ENCODE measurements around the gene DNAH3.
A peak's percentile ranks its signal among the peaks of the same experiment; 100 is the strongest.
"Not testable (repeated sequence)": the region's sequence is repeated elsewhere in the genome, so short reads cannot be mapped to it uniquely, and the experiment has no call there.

The DNAH3 gene

DNA sequence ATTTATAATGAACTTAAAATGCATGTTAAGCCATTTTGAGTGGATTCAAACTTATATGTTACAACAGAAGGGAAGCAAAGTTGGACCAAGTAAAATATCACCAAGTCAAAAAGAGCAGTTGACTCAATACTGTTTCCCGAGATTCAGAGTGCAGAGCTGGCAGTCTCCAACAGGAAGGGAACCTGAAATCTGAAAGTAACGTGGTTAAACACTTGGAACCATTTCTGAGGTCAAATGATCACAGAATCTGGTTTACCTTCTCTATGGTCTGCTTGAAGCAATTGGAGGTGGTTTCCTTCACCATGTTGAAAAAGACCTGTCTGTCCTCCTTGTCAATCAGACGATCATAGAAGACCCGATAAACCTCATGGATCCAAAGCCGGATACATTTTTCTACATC lies 163.6 kb downstream of the DNAH3 start:
- TF ChIP-seq EZH2phosphoT487 (IDR thresholded peaks at IDR 0.05; ENCODE audit: low read length) (no peak), EZH2 (optimal IDR thresholded peaks at IDR 0.05; ENCODE audit: low read depth, low read length) (no peak)
- TF ChIP-seq, protein P1, sequence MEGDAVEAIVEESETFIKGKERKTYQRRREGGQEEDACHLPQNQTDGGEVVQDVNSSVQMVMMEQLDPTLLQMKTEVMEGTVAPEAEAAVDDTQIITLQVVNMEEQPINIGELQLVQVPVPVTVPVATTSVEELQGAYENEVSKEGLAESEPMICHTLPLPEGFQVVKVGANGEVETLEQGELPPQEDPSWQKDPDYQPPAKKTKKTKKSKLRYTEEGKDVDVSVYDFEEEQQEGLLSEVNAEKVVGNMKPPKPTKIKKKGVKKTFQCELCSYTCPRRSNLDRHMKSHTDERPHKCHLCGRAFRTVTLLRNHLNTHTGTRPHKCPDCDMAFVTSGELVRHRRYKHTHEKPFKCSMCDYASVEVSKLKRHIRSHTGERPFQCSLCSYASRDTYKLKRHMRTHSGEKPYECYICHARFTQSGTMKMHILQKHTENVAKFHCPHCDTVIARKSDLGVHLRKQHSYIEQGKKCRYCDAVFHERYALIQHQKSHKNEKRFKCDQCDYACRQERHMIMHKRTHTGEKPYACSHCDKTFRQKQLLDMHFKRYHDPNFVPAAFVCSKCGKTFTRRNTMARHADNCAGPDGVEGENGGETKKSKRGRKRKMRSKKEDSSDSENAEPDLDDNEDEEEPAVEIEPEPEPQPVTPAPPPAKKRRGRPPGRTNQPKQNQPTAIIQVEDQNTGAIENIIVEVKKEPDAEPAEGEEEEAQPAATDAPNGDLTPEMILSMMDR (IDR thresholded peaks at IDR 0.05; ENCODE audit: low read length), result no peak
- H3K9me3 ChIP-seq (replicated peaks; ENCODE audit: insufficient read depth, low read length), result no peaks in the 10 kb centered on the region
- H4K20me1 ChIP-seq (ENCODE audit: insufficient read depth, low read length), result no peaks in the 10 kb centered on the region
- peak overlapping the region; percentile 30; the same call in 1 of the 2 replicates for H3K4me2 ChIP-seq (ENCODE audit: low read depth, low read length)
- no peak overlapping the region for H3K27ac ChIP-seq (ENCODE audit: low read length)
- H3K9me2 ChIP-seq (replicated peaks; ENCODE audit: insufficient read depth, low read length), result no peaks in the 10 kb centered on the region
- no peak overlapping the region for H2AFZ ChIP-seq (ENCODE audit: low read length)
- no peaks in the 10 kb centered on the region for H3K27me3 ChIP-seq (replicated peaks; ENCODE audit: insufficient read depth, low read length)
- no peak overlapping the region for H3K9ac ChIP-seq (ENCODE audit: low read length)
- H3K79me2 ChIP-seq (ENCODE audit: low read length), result no peaks in the 10 kb centered on the region
- no peaks in the 10 kb centered on the region; the same call in 1 of the 2 replicates for H3F3A ChIP-seq (ENCODE audit: insufficient read depth, low read length)
- peak; percentile 53 for DNase-seq
- peaks cover 11% of the 10 kb centered on the region for H3K4me1 ChIP-seq (ENCODE audit: low read length)
- H3K36me3 ChIP-seq (replicated peaks; ENCODE audit: insufficient read depth, low read length), result no peaks in the 10 kb centered on the region
- no peak overlapping the region for H3K4me3 ChIP-seq (ENCODE audit: low read length)

DNA sequence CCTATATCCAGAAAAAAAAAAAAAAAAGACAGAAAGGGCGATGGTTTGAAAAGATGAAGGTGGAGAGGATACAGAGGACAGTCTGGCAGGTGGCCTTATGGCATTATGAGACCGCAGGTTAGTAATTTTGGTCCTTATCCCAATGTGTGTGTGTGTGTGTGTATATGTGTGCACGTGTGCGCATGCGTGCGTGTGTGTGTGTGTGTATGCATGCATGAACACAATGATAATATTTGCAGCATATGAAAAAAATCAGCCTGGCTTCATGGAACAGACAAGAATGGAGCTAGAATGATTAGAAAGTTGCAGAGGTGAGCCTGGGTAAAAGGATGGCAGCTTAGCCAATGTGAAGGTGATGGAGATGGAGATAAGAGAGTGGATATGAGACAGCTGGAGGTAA lies 166.6 kb downstream of the DNAH3 start:
- TF ChIP-seq, protein P1 (IDR thresholded peaks at IDR 0.05; ENCODE audit: low read length), result no peak
- TF ChIP-seq EZH2 (optimal IDR thresholded peaks at IDR 0.05; ENCODE audit: low read depth, low read length), result no peak
- TF ChIP-seq EZH2phosphoT487 (IDR thresholded peaks at IDR 0.05; ENCODE audit: low read length), result no peak
- Histone ChIP-seq H3K79me2 (ENCODE audit: low read length) (no peaks in the 10 kb centered on the region), H3F3A (ENCODE audit: insufficient read depth, low read length) (no peaks in the 10 kb centered on the region; the same call in 1 of the 2 replicates), H4K20me1 (ENCODE audit: insufficient read depth, low read length) (no peaks in the 10 kb centered on the region), H3K4me1 (ENCODE audit: low read length) (peaks cover 11% of the 10 kb centered on the region), H3K4me3 (ENCODE audit: low read length) (no peak overlapping the region), H3K9me3 (replicated peaks; ENCODE audit: insufficient read depth, low read length) (no peaks in the 10 kb centered on the region), H3K27me3 (replicated peaks; ENCODE audit: insufficient read depth, low read length) (no peaks in the 10 kb centered on the region), H2AFZ (ENCODE audit: low read length) (no peak overlapping the region), H3K4me2 (ENCODE audit: low read depth, low read length) (no peak overlapping the region), H3K9me2 (replicated peaks; ENCODE audit: insufficient read depth, low read length) (no peaks in the 10 kb centered on the region), H3K9ac (ENCODE audit: low read length) (no peak overlapping the region), H3K36me3 (replicated peaks; ENCODE audit: insufficient read depth, low read length) (no peaks in the 10 kb centered on the region), H3K27ac (ENCODE audit: low read length) (no peak overlapping the region)
- no peak for DNase-seq

DNA sequence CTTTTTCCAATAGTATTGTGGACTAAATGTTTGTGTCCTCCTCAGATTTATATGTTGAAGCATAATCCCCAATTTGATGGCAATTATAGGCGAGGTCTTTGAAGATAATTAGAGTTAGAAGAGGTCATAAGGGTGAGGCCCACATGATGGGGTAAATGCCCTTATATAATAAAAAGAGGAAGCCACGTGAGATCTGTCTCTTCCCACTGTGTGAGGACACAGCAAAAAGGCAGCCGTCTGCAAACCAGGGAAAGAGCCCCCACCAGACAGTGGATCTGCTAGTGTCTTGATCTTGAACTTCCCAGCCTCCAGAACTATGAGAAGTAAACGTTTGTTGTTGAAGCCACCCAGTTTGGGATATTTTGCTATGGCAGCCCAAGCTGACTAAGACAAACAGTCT lies 174.1 kb downstream of the DNAH3 start:
- DNase-seq, result no peak
- no peak for TF ChIP-seq EZH2 (optimal IDR thresholded peaks at IDR 0.05; ENCODE audit: low read depth, low read length)
- TF ChIP-seq EZH2phosphoT487 (IDR thresholded peaks at IDR 0.05; ENCODE audit: low read length), result no peak
- TF ChIP-seq, protein P1 (IDR thresholded peaks at IDR 0.05; ENCODE audit: low read length), result no peak
- no peak overlapping the region for H2AFZ ChIP-seq (ENCODE audit: low read length)

DNA sequence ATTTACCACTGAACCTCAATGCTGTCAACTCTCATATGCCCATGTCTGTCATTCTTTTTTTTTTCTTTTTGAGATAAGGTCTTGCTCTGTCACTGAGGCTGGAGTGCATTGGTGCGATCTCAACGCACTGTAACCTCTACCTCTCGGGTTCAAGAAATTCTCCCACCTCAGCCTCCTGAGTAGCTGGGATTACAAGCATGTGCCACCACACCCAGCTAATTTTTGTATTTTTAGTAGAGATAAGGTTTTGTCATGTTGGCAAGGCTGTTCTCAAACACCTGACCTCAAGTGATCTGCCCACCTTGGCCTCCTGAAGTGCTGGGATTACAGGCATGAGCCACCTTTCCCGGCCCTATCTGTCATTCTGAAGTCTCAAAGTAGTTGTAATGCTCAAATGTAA lies 177.4 kb downstream of the DNAH3 start:
- H3K9ac ChIP-seq (ENCODE audit: low read length); H3K4me2 ChIP-seq (ENCODE audit: low read depth, low read length); H3K4me3 ChIP-seq (ENCODE audit: low read length); H2AFZ ChIP-seq (ENCODE audit: low read length); H3K9me2 ChIP-seq (replicated peaks; ENCODE audit: insufficient read depth, low read length); DNase-seq; H3F3A ChIP-seq (ENCODE audit: insufficient read depth, low read length); H3K79me2 ChIP-seq (ENCODE audit: low read length); H3K27ac ChIP-seq (ENCODE audit: low read length); H3K27me3 ChIP-seq (replicated peaks; ENCODE audit: insufficient read depth, low read length); H3K4me1 ChIP-seq (ENCODE audit: low read length); H3K9me3 ChIP-seq (replicated peaks; ENCODE audit: insufficient read depth, low read length); H4K20me1 ChIP-seq (ENCODE audit: insufficient read depth, low read length); H3K36me3 ChIP-seq (replicated peaks; ENCODE audit: insufficient read depth, low read length): not testable (repeated sequence)

More for the DNA sequence above, 174.1 kb downstream of the DNAH3 start:
- Histone ChIP-seq H3K27me3 (replicated peaks; ENCODE audit: insufficient read depth, low read length) (no peaks in the 10 kb centered on the region), H3K9me2 (replicated peaks; ENCODE audit: insufficient read depth, low read length) (no peaks in the 10 kb centered on the region), H3K9me3 (replicated peaks; ENCODE audit: insufficient read depth, low read length) (no peaks in the 10 kb centered on the region), H3K4me1 (ENCODE audit: low read length) (no peaks in the 10 kb centered on the region), H4K20me1 (ENCODE audit: insufficient read depth, low read length) (no peaks in the 10 kb centered on the region), H3K4me2 (ENCODE audit: low read depth, low read length) (no peak overlapping the region), H3K27ac (ENCODE audit: low read length) (no peak overlapping the region), H3K79me2 (ENCODE audit: low read length) (no peaks in the 10 kb centered on the region), H3F3A (ENCODE audit: insufficient read depth, low read length) (no peaks in the 10 kb centered on the region), H3K36me3 (replicated peaks; ENCODE audit: insufficient read depth, low read length) (no peaks in the 10 kb centered on the region), H3K9ac (ENCODE audit: low read length) (no peak overlapping the region), H3K4me3 (ENCODE audit: low read length) (no peak overlapping the region)
